Skeletal muscle tissue (tissue), 4 donors: Measurements from ENCODE around the gene KCNC4. TPM values are rescaled to one million over a fixed set of nuclear protein-coding genes. Genes with fewer than 3 reads are reported as not detected.

Source experiments
- H3K27ac ChIP-seq: one replicate; pipeline ENCODE4 v1.7.0; 2013; ENCODE audit warnings: mild to moderate bottlenecking, low read depth, low read length, inconsistent platforms
- H3K27me3 ChIP-seq, 3 donors: one replicate each; pipeline ENCODE4 v1.7.0; 2013; ENCODE audit warnings: low read length in 3 of 3; ENCODE audit not compliant: control insufficient read depth in 3 of 3, insufficient read depth in 3 of 3
- H3K36me3 ChIP-seq, 3 donors: one replicate each; pipeline ENCODE4 v1.7.0; 2013; ENCODE audit warnings: low read length in 3 of 3; ENCODE audit not compliant: control insufficient read depth in 3 of 3, insufficient read depth in 3 of 3
- H3K4me1 ChIP-seq, 3 donors: one replicate each; pipeline ENCODE4 v1.7.0; 2013; ENCODE audit warnings: low read length in 3 of 3, mild to moderate bottlenecking in 3 of 3; ENCODE audit not compliant: control insufficient read depth in 3 of 3, insufficient read depth in 3 of 3
- H3K4me3 ChIP-seq, 3 donors: one replicate each; pipeline ENCODE4 v1.7.0; 2013; ENCODE audit warnings: low read length in 3 of 3
- H3K9ac ChIP-seq, 3 donors: one replicate each; pipeline ENCODE4 v1.7.0; 2013; ENCODE audit warnings: low read length in 3 of 3, mild to moderate bottlenecking in 3 of 3, moderate library complexity in 2 of 3, low read depth in 1 of 3
- H3K9me3 ChIP-seq, 3 donors: one replicate each; pipeline ENCODE4 v1.7.0; 2013; ENCODE audit warnings: low read length in 3 of 3; ENCODE audit not compliant: control insufficient read depth in 3 of 3
- total RNA-seq: library from RNA; depleted of rRNA; stranded (reverse); fragments of >200 nt; gene quantifications from one replicate; pipeline ENCODE4 v1.2.3, GENCODE V29; 2014
- donor health status: Osteomylitis.

The KCNC4 gene
- total RNA-seq, 1 donor from 2014 or later, result 1.6 TPM

DNA sequence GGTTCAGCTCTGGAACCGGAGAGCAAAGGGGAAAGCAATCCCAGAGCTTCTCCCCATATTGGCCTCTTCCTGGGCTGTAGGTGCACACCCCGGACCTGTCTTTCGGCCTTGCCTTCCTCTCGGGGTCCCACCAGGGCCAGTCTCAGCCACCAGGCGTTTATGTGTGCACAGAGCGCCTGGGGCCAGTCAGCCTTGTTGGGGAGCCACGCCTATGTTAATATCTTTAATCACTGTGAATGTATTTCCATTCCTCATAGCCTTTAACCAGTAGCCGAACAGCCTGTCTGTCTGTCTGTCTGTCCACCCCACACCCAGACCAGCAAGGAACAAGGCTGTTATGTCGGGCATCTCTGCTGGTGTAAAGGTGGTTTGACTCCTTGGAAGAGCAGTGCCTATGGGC is 18.8 kb downstream of the KCNC4 start:
- peaks cover 12 to 23% (median 15%) of the 10 kb centered on the region in 3 donors for H3K36me3 ChIP-seq
- no peaks in the 10 kb centered on the region for H3K27me3 ChIP-seq
- H3K4me1 ChIP-seq, result peaks cover 6 to 33% (median 21%) of the 10 kb centered on the region in 3 donors
- no peaks in the 10 kb centered on the region for H3K9me3 ChIP-seq
- no peak overlapping the region for H3K9ac ChIP-seq
- H3K27ac ChIP-seq, result no peak overlapping the region
- no peak overlapping the region for H3K4me3 ChIP-seq

DNA sequence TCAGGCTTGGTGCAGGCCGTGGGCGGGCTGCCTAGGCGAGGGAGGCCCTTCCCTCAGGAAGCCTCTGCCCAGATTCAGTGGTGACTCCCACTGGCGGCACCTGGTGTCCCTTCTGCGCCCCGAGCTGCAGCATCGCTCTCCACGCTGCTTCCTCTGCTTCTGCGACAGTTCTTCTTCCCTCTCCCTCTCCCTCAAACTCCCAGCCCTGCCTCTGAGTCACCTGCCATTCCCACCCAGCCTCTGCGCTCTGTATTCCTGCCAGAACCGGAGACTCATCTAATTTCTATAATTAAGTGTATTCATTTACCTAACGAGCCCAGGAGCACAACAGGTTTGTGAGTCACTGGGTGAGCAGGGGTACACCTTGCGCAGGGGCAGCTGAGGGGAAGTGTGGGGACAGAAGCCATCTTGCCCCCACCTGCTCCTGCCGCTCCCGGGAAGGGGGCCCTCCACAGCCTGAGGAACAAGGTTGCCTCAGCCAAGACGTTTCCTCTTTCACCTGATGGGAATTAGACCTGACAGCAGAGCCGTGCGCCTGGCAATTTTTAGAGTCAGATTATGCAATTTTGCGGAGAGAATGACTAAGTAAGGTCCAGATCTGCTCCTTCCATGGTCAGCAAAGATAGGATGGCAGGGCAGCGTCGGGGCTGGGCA is 19.4 kb downstream of the KCNC4 start:
- H3K9me3 ChIP-seq, result no peaks in the 10 kb centered on the region
- no peak overlapping the region for H3K9ac ChIP-seq
- H3K36me3 ChIP-seq, result peaks cover 11 to 21% (median 12%) of the 10 kb centered on the region in 3 donors
- H3K27ac ChIP-seq, result no peak overlapping the region
- H3K4me3 ChIP-seq, result no peak overlapping the region
- H3K27me3 ChIP-seq, result no peaks in the 10 kb centered on the region
- H3K4me1 ChIP-seq, result peaks cover 6 to 33% (median 25%) of the 10 kb centered on the region in 3 donors

DNA sequence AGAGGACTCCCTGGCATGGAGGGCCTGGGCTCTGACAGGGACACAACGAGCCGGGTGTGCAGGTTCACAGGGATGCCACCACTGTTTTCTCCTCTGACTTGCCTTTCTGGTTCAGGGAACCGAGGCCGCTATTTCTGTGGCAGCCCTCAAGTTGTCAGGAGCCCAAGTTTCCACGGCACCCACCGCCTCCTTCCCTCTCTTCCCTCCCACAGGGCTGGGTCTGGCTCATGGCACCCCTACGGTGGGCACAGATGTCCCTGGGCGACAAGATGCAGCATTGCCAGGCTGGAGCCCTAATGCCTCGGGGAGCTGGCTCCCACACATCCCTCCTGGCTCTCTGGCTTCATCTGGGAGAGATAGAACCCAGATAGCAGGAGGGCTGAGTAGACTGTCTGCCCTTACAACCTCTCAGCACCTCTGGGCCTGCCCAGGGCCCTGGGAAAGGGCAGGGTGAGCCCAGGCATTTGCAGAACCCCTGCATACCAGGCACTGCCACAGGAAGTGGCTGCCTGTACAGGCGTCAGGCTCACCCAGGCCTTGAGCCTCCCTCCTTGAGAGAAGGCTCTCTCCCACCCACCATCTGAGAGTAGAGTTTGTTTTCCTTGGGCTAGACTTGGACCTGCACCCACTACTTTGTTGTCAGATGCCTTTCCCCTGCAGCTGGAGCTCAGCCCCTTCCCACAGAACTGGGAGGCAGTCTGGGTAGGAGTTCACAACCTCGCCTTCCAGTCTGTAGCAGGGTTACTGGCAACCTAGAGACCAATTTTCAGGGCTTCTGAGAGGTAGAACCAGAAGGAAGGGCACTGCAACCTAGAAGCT is 20.5 kb downstream of the KCNC4 start:
- Histone ChIP-seq H3K4me3 (no peak overlapping the region), H3K36me3 (peaks cover 11 to 17% (median 12%) of the 10 kb centered on the region in 3 donors), H3K9me3 (no peaks in the 10 kb centered on the region), H3K27me3 (no peaks in the 10 kb centered on the region), H3K27ac (no peak overlapping the region), H3K4me1 (peaks cover 14 to 33% (median 25%) of the 10 kb centered on the region in 3 donors), H3K9ac (no peak overlapping the region)

DNA sequence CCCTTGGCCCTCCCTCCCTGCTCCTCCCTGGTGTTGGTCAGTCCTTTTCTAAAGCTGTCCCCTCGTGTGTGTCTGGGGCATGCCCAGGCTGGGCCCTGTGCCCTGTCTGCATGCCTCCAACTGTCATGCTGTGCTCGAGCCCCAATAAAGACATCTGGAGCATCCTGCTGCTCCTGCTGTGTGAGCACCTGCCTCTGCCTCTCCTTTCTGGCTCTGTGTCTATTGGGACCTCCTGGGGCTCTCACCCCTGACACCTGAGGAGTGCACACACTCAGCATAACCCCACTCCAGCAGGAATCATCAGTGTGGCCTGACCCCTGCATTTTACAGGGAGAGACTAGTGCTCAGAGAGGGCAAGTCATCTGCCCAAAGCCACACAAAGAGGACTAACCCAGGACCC is 23.7 kb downstream of the KCNC4 start:
- Histone ChIP-seq H3K9me3 (no peaks in the 10 kb centered on the region), H3K27me3 (peaks cover 0 to 3% (median 0%) of the 10 kb centered on the region in 3 donors), H3K4me3 (no peak overlapping the region), H3K27ac (no peak overlapping the region), H3K36me3 (peaks cover 7 to 12% (median 11%) of the 10 kb centered on the region in 3 donors), H3K4me1 (peaks cover 12 to 21% (median 12%) of the 10 kb centered on the region in 3 donors), H3K9ac (no peak overlapping the region)

DNA sequence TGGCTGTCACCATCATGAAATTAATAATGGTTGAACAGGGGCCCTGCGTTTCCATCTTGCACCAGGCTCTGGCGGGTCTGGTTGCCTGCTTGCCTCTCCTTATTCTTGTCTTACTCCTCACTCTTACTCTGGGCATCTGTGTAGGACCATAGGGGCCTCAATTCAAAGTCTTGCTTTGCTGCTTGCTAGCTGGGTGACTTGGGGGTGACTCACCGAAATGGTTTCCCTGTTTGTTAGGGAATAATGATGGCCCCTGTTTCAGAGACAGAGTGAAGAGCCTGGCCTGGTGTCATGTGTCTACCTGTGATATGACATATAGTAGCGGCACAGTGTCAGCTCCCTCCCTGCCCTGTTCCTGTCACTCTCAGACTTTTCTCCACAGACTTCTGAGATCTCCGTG is 24.6 kb downstream of the KCNC4 start:
- no peak overlapping the region for H3K27ac ChIP-seq
- no peak overlapping the region for H3K9ac ChIP-seq
- H3K4me3 ChIP-seq, result no peak overlapping the region
- H3K4me1 ChIP-seq, result peaks cover 10 to 12% (median 12%) of the 10 kb centered on the region in 3 donors
- peaks cover 5 to 12% (median 11%) of the 10 kb centered on the region in 3 donors for H3K36me3 ChIP-seq
- no peaks in the 10 kb centered on the region for H3K9me3 ChIP-seq
- peaks cover 0 to 3% (median 0%) of the 10 kb centered on the region in 3 donors for H3K27me3 ChIP-seq

DNA sequence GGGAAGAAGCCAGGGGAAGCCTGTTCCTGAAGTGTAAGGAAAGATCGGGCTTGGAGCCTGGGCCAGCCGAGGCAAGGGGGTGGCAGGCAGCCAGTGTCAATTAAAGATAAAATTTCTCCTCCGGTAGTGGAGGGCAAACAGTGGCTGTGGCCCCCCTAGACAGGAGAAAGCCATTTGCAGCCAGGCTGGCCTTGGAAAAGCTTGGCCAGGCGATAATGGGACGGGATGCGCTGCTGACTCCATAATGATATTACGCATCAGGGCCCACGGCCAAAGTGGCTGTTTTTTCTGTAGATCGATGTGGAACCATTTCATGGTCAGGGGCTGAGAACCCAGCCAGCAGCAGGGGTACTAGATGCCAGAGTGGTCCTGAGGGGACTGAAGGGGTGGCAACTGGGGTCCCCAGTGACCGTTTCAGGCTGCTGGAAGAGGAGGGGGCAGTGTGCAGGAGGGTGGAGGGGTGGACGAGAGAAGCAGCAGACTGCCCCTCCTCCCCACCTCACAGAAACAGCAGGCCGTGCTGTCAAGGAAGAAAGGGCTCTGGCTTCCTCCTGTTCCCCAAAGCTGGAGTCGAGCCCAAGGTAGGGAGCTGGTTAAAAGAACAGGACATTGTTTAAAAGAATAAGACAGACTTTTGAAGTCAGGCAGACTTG is 25.2 kb downstream of the KCNC4 start:
- Histone ChIP-seq H3K4me1 (peaks cover 7 to 13% (median 9%) of the 10 kb centered on the region in 3 donors), H3K9ac (no peak overlapping the region), H3K36me3 (peaks cover 5 to 12% (median 11%) of the 10 kb centered on the region in 3 donors)

DNA sequence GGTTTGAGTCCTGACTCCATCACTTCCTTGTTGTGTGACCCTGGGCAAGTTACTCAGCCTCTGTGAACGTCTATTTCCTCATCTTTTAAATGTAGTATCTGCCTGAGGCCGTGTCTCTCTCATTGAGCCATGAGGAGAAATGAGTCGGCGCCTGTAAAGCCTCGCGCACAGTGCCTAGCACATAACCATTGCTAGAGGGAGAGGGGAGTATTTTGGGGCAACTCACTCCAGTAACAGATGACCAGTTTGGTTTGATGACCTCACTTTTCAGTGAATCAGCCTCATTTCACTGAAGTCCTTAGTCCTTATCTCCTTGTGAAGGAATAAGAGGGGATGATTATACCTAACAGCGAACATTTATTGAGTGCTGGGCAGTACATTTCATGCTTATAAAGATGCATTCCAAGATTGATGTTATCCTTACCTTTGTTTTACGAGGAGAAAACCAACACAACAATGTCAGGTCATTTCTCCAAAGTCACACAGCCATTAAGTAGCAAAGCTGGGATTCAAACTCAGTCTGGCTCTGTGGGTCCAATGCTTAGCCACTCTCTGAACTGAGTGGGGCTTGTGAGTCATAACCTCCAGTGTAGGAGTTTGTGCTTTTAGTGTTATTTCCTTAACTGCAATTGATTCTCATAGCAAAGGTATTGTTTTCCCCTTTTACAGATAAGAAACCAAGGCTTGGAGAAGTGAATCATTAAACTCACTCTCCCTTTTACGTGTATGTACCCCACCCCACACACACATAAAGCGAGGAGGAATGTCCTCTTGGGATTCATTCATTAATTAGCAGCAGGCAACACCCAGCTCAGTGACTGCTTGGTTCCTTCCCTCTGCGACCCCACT is 25.9 kb downstream of the KCNC4 start:
- Histone ChIP-seq H3K9ac (no peak overlapping the region), H3K4me3 (no peak overlapping the region), H3K27ac (no peak overlapping the region), H3K4me1 (peaks cover 3 to 14% (median 7%) of the 10 kb centered on the region in 3 donors), H3K27me3 (peaks cover 0 to 3% (median 0%) of the 10 kb centered on the region in 3 donors), H3K9me3 (no peaks in the 10 kb centered on the region), H3K36me3 (peaks cover 5 to 12% (median 11%) of the 10 kb centered on the region in 3 donors)

More for the DNA sequence above, 25.2 kb downstream of the KCNC4 start:
- H3K9me3 ChIP-seq, result no peaks in the 10 kb centered on the region
- peaks cover 0 to 3% (median 0%) of the 10 kb centered on the region in 3 donors for H3K27me3 ChIP-seq
- H3K4me3 ChIP-seq, result no peak overlapping the region
- no peak overlapping the region for H3K27ac ChIP-seq

DNA sequence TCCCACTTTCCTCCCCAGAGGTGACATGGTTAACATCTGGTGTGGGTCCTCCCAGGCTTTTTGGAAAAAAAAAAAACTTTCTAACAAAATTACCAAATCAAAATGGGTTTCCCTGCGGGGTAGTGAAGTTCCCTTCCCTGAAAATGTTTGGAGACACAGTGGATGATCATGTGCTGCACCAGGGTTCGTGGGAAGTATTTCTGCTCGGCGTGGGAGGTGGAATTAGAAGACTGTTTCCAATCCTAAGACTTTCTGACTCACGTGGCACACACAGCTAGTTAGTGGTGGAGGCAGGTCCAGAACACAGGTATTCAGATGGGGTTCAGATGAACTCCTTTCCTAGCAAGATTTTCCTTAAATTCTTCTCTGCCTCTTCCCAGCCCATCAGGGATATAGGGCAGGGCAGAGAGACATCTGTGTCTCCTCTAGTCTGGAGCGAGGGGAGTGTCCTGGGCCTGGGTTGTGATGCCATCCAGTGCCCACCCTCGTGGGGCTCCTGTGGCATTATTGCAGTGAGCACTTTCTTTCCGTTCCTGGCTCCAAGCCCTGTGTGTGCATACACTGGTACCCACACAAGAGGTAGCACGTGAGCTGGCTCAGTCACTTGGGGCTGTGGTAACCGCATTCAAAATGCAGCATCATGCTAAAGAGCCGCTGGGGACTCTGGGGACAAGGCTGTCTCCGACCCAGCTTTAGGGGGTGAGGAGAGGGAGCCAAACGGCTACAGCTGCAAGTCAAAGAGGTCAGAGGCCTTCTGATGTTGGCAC is 27.5 kb downstream of the KCNC4 start:
- H3K4me1 ChIP-seq, result peaks cover 3 to 17% (median 7%) of the 10 kb centered on the region in 3 donors
- H3K27ac ChIP-seq, result no peak overlapping the region
- no peak overlapping the region for H3K4me3 ChIP-seq
- peaks cover 0 to 3% (median 0%) of the 10 kb centered on the region in 3 donors for H3K27me3 ChIP-seq
- H3K9ac ChIP-seq, result no peak overlapping the region
- H3K9me3 ChIP-seq, result no peaks in the 10 kb centered on the region
- H3K36me3 ChIP-seq, result peaks cover 1 to 6% (median 3%) of the 10 kb centered on the region in 3 donors
